Trophoblast cell (in vitro differentiated cells and primary cell): ENCODE measurements around the gene NPTX1.

Experiments
- DNase-seq, 2 donors: peaks; one replicate each; pipeline ENCODE4 v3.0.0-alpha.2; 2016
- H2AFZ ChIP-seq: 2 replicates; pipeline ENCODE4 v1.6.1; 2013; ENCODE audit warnings: low read length, moderate library complexity, mild to moderate bottlenecking; ENCODE audit not compliant: insufficient read depth, poor library complexity
- H2AK5ac ChIP-seq: 2 replicates; pipeline ENCODE4 v1.6.1; 2013; ENCODE audit warnings: mild to moderate bottlenecking, low read length
- H2BK120ac ChIP-seq: 2 replicates; pipeline ENCODE4 v1.6.1; 2013; ENCODE audit warnings: low read length, mild to moderate bottlenecking, moderate library complexity; ENCODE audit not compliant: insufficient read depth, poor library complexity
- H2BK12ac ChIP-seq: 2 replicates; pipeline ENCODE4 v1.6.1; 2013; ENCODE audit warnings: mild to moderate bottlenecking, low read length, moderate library complexity
- H2BK5ac ChIP-seq: 2 replicates; pipeline ENCODE4 v1.6.1; 2013; ENCODE audit warnings: low read length, low read depth, moderate library complexity, mild to moderate bottlenecking; ENCODE audit not compliant: poor library complexity
- H3K14ac ChIP-seq: 2 replicates; pipeline ENCODE4 v1.6.1; 2013; ENCODE audit warnings: mild to moderate bottlenecking, low read length
- H3K18ac ChIP-seq: 2 replicates; pipeline ENCODE4 v1.6.1; 2013; ENCODE audit warnings: mild to moderate bottlenecking, low read length
- H3K23ac ChIP-seq: 2 replicates; pipeline ENCODE4 v1.6.1; 2013; ENCODE audit warnings: low read length
- H3K27ac ChIP-seq: 2 replicates; pipeline ENCODE4 v1.5.1; 2013; ENCODE audit warnings: low read depth, mild to moderate bottlenecking, inconsistent platforms, low read length, moderate library complexity
- H3K27me3 ChIP-seq: 2 replicates; pipeline ENCODE4 v1.6.1; 2013; ENCODE audit warnings: inconsistent platforms, mild to moderate bottlenecking, low read length, moderate library complexity; ENCODE audit not compliant: insufficient read depth
- H3K36me3 ChIP-seq, 2 experiments: 1 replicate in 1 of 2; 2 replicates in 1 of 2; pipeline ENCODE4 v1.6.1; 2013; ENCODE audit warnings: low read length in 2 of 2, mild to moderate bottlenecking in 2 of 2, moderate library complexity in 1 of 2; ENCODE audit not compliant: insufficient read depth in 2 of 2, control insufficient read depth in 1 of 2
- H3K4ac ChIP-seq: 2 replicates; pipeline ENCODE4 v1.6.1; 2013; ENCODE audit warnings: low read depth, mild to moderate bottlenecking, low read length, moderate library complexity
- H3K4me1 ChIP-seq, 2 experiments: 1 replicate in 1 of 2; 2 replicates in 1 of 2; pipeline ENCODE4 v1.6.1; 2013; ENCODE audit warnings: low read length in 2 of 2, mild to moderate bottlenecking in 2 of 2, moderate library complexity in 1 of 2; ENCODE audit not compliant: insufficient read depth in 2 of 2, control insufficient read depth in 1 of 2
- H3K4me2 ChIP-seq: 2 replicates; pipeline ENCODE4 v1.6.1; 2013; ENCODE audit warnings: inconsistent platforms, mild to moderate bottlenecking, low read length, moderate library complexity
- H3K4me3 ChIP-seq: 2 replicates; pipeline ENCODE4 v1.5.1; 2013; ENCODE audit warnings: mild to moderate bottlenecking, low read depth, low read length, inconsistent platforms
- H3K79me1 ChIP-seq: one replicate; pipeline ENCODE4 v1.6.1; 2013; ENCODE audit warnings: low read length
- H3K79me2 ChIP-seq: 2 replicates; pipeline ENCODE4 v1.6.1; 2013; ENCODE audit warnings: low read length, mild to moderate bottlenecking; ENCODE audit not compliant: control insufficient read depth, insufficient read depth, poor library complexity
- H3K9ac ChIP-seq: 2 replicates; pipeline ENCODE4 v1.6.1; 2013; ENCODE audit warnings: mild to moderate bottlenecking, low read length
- H3K9me3 ChIP-seq: 2 replicates; pipeline ENCODE4 v1.6.1; 2013; ENCODE audit warnings: low read depth, mild to moderate bottlenecking, control low read depth, inconsistent platforms, low read length; ENCODE audit not compliant: insufficient read depth
- H4K12ac ChIP-seq: 2 replicates; pipeline ENCODE4 v1.6.1; 2013; ENCODE audit warnings: low read depth, mild to moderate bottlenecking, low read length, moderate library complexity
- H4K8ac ChIP-seq: 2 replicates; pipeline ENCODE4 v1.6.1; 2013; ENCODE audit warnings: low read depth, mild to moderate bottlenecking, low read length, moderate library complexity
- H4K91ac ChIP-seq: one replicate; pipeline ENCODE4 v1.6.1; 2013; ENCODE audit warnings: low read depth, mild to moderate bottlenecking, low read length, moderate library complexity
- WGBS: extraction: QIAGEN DNeasy Blood & Tissue Kit; methylation state at CpG from one replicate; pipeline ENCODE4 v1.1.7; 2013; ENCODE audit warnings: missing lambda C conversion rate; ENCODE audit not compliant: insufficient read length, insufficient coverage; ENCODE audit errors: extremely low coverage; 5-methylcytosine and 5-hydroxymethylcytosine counted together

NPTX1 gene

DNA sequence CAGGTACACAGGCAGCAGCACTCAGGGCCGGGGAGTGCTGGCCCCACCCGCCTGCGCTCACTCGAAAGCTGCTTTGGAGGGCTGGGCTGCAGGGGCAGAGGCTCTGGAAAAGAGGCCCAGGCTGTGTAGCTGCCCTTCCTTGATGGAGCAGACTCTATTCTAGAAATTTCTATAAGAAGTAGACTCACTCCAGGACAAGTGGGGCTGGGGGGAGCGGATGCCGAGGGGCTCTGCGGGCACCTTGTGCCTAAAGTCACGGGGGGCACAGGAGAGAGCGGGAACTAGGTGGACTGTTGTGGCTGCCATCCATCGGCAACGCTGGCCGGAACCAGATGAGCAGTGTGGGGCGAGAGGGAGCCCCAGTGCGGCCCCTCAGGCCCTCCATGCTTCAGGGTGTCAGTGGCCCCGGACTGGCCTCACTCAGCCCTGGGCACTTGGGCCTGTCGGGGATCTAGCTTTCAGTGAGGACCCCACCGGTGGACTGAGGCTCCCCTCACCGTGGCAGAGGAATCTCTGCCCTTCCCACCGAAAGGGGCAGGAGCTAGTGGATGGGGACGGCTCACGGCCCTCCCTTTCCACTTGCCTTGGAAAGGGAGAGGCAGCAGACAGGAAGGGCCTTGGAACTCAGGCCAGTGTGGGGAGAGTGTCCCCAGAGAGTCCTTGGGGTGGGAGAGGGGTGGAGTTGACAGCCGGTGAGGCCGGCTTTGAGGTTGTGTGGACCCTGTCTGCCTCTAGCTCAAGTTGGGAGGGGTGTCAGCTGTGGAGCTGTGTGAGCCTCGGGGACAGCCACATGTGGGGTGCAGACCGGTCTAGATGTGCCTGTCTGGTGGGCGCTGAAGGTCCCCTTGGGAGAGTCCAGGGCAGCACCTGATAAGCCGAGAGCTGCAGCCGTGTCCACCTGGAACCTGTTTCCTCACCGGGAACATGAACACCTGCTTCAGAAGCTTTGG is 44.9 kb downstream of the NPTX1 start:
- no peak for DNase-seq
- Histone ChIP-seq H3K4me3 (no peak overlapping the region), H3K4me2 (no peak overlapping the region), H3K23ac (no peak overlapping the region), H3K79me2 (no peaks in the 10 kb centered on the region), H3K14ac (no peak overlapping the region), H4K8ac (no peak overlapping the region), H2BK5ac (no peak overlapping the region), H3K4me1 (peaks cover 2 to 3% of the 10 kb centered on the region in 2 experiments), H2BK12ac (no peak overlapping the region), H3K9ac (no peak overlapping the region), H2BK120ac (no peak overlapping the region), H2AFZ (no peak overlapping the region), H3K18ac (no peak overlapping the region), H3K79me1 (no peaks in the 10 kb centered on the region), H3K36me3 (peaks cover 0 to 4% of the 10 kb centered on the region in 2 experiments), H2AK5ac (no peak overlapping the region), H3K9me3 (no peaks in the 10 kb centered on the region), H4K91ac (no peak overlapping the region), H3K27me3 (no peaks in the 10 kb centered on the region), H3K4ac (no peak overlapping the region), H4K12ac (no peak overlapping the region), H3K27ac (no peak overlapping the region)
- no CpG with 5 or more reads among the region's 29 CpGs for WGBS

DNA sequence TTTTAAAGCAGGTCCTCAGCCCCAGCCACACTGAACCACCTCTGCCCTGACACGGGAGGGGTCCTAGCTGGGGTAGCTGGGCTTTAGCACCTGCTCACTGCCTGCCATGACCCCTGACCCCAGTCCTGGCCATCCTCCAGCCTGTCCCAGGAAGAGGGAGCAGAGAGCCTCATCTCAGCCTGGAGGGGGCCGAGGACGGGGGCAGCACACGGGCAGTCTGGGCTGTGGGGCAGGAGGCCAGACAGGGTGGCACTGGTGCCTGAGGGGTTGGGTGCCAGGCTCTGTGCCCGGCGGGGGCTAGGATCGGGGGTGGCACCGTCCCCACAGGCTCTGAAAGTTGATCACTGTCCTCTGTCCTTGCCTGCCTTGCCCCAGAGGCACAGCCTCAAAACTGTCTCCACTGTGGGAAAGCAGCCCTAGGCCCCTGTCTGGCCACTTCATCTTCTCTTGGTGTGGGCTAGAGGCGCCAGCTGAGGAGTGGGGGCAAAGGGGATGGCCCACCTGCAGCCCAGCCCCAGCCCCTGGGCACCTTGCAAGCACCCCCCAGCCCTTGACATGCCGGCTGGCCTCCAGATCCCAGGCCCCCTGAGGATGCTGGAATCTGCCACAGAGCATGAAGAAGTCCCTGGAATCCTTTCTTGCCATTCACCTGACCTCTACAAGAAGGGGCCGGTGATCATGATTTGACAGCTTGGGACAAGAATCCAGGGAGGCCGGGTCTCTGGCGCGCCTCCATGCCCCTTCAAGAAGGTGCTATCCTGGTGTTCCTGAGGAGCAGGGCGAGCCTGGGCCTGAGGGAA is 45.8 kb downstream of the NPTX1 start:
- no peak overlapping the region for H4K91ac ChIP-seq
- no peak overlapping the region for H3K4me3 ChIP-seq
- H3K9ac ChIP-seq: no peak overlapping the region
- H2AK5ac ChIP-seq: no peak overlapping the region
- H4K12ac ChIP-seq: no peak overlapping the region
- H2BK5ac ChIP-seq: no peak overlapping the region
- no peak overlapping the region for H3K23ac ChIP-seq
- H3K4me1 ChIP-seq: peaks cover 2 to 3% of the 10 kb centered on the region in 2 experiments
- no peak overlapping the region for H3K14ac ChIP-seq
- no CpG with 5 or more reads among the region's 15 CpGs for WGBS
- no peak overlapping the region for H3K27ac ChIP-seq
- H3K4me2 ChIP-seq: no peak overlapping the region
- H4K8ac ChIP-seq: no peak overlapping the region
- no peak overlapping the region for H3K4ac ChIP-seq
- H3K36me3 ChIP-seq: peaks cover 0 to 4% of the 10 kb centered on the region in 2 experiments
- no peak overlapping the region for H2AFZ ChIP-seq
- no peaks in the 10 kb centered on the region for H3K79me2 ChIP-seq
- no peaks in the 10 kb centered on the region for H3K79me1 ChIP-seq
- H3K18ac ChIP-seq: no peak overlapping the region
- no peak overlapping the region for H2BK12ac ChIP-seq
- H3K27me3 ChIP-seq: no peaks in the 10 kb centered on the region
- H2BK120ac ChIP-seq: no peak overlapping the region
- H3K9me3 ChIP-seq: no peaks in the 10 kb centered on the region
- DNase-seq: no peak

DNA sequence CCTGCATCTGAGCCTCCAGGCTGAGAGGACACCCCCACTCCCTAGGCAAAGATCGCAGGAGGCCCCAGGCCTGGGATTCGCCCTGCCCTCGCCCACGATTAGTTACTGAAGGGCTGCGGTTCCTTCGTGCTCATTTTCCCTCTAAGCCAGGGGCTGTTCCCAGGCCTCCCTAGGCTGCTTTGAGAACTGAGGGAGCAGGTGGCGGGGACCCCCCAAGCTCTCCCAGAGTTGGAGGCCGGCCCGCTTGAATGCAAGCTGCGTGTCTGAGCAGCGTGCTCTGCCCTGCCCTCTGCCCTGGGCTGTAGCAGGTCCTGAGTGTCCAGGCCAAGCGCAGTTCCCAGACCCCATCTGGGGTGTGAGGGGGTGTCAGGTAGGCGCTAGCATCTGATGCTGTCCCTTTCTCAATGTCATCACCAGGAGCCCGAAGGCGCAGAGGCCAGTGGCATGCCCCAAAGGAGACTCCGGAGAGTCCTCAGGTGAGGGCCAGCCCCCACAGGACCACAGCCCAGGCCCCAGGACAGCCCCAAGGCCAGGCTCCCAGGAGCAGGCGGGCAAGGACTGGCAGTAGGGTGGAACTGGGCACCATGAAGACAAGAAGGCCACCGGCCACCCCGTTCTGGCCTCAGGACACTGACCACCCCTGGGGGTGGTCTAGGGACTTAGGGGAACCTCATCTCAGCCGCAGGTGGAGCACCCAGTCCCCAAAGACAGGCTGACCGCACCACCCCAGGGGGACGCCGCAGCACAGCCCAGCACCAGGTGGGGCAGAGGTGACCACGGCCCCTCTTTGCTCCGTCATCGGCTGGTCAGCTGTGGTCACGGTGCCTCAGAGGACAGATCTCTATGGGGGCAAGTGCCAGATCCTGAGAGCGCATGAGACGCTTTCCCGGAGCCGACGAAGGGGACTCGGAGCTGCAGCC is 46.8 kb downstream of the NPTX1 start:
- H2AFZ ChIP-seq: no peak overlapping the region
- H4K12ac ChIP-seq: no peak overlapping the region
- no peak overlapping the region for H3K23ac ChIP-seq
- H3K9me3 ChIP-seq: no peaks in the 10 kb centered on the region
- no peak overlapping the region for H3K18ac ChIP-seq
- no peak overlapping the region for H3K4me3 ChIP-seq
- no peaks in the 10 kb centered on the region for H3K79me2 ChIP-seq
- no peak overlapping the region for H3K4me2 ChIP-seq
- no peaks in the 10 kb centered on the region for H3K27me3 ChIP-seq
- H3K4me1 ChIP-seq: peaks cover 2 to 3% of the 10 kb centered on the region in 2 experiments
- H2AK5ac ChIP-seq: no peak overlapping the region
- no peak overlapping the region for H3K9ac ChIP-seq
- no peak overlapping the region for H3K14ac ChIP-seq
- no peak overlapping the region for H3K27ac ChIP-seq
- peaks cover 0 to 4% of the 10 kb centered on the region in 2 experiments for H3K36me3 ChIP-seq
- no peak overlapping the region for H3K4ac ChIP-seq
- no peak overlapping the region for H2BK12ac ChIP-seq
- no CpG with 5 or more reads among the region's 33 CpGs for WGBS
- H2BK5ac ChIP-seq: no peak overlapping the region
- no peaks in the 10 kb centered on the region for H3K79me1 ChIP-seq
- DNase-seq: no peak
- H2BK120ac ChIP-seq: no peak overlapping the region
- H4K8ac ChIP-seq: no peak overlapping the region
- H4K91ac ChIP-seq: no peak overlapping the region

DNA sequence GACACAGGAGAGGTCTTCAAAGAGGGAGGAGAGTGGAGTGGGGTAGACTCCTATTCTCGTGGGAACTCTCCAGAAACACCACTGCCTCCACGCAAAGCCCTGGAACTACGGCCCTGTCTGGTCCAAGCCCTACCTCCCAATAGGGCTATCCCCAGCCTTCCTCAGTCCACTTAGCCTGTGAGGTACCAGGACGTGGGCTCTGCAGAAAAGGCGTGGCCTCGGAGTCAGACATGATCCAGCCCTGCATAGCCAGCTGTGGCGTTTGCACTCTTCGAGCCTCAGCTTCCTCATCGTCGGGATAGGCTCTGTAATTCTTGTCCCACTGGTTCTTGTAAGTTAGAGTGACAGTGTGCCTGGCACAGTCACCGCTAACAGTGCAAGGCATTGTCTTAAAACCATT is 47.6 kb downstream of the NPTX1 start:
- H2AFZ ChIP-seq: no peak overlapping the region
- DNase-seq: no peak
- no peak overlapping the region for H2BK5ac ChIP-seq
- no peak overlapping the region for H4K8ac ChIP-seq
- no peak overlapping the region for H3K14ac ChIP-seq
- WGBS: no CpG with 5 or more reads among the region's 11 CpGs
- H4K91ac ChIP-seq: no peak overlapping the region
- no peak overlapping the region for H3K23ac ChIP-seq
- H3K4me2 ChIP-seq: no peak overlapping the region
- H3K79me2 ChIP-seq: no peaks in the 10 kb centered on the region
- no peak overlapping the region for H3K9ac ChIP-seq
- H3K27ac ChIP-seq: no peak overlapping the region
- H4K12ac ChIP-seq: no peak overlapping the region
- no peak overlapping the region for H2AK5ac ChIP-seq
- no peak overlapping the region for H2BK12ac ChIP-seq
- no peaks in the 10 kb centered on the region for H3K79me1 ChIP-seq
- peaks cover 2 to 3% of the 10 kb centered on the region in 2 experiments for H3K4me1 ChIP-seq
- peaks cover 0 to 4% of the 10 kb centered on the region in 2 experiments for H3K36me3 ChIP-seq
- H3K4ac ChIP-seq: no peak overlapping the region
- H3K9me3 ChIP-seq: no peaks in the 10 kb centered on the region
- no peaks in the 10 kb centered on the region for H3K27me3 ChIP-seq
- no peak overlapping the region for H2BK120ac ChIP-seq
- H3K18ac ChIP-seq: no peak overlapping the region
- no peak overlapping the region for H3K4me3 ChIP-seq
